ENCODE measurements around the gene ACSL1. TPM values are rescaled to one million over a fixed set of nuclear protein-coding genes. Genes with fewer than 3 reads are reported as not detected.

ACSL1 gene
- total and polyA plus RNA-seq, 9 donors: 32.8 to 51.9 (median 40.7) TPM

GRCh38 chr4:184763150-184763780, 62.5 kb downstream of the ACSL1 start:
- peak overlapping the region; percentile 32 for H3K27ac ChIP-seq (ENCODE audit: low read length)
- no peaks in the 10 kb centered on the region for H3K9me3 ChIP-seq (replicated peaks; ENCODE audit: control insufficient read depth, low read depth, low read length)
- peaks cover 48% of the 10 kb centered on the region for H3K36me3 ChIP-seq (ENCODE audit: control insufficient read depth, insufficient read depth, low read length)
- H3K4me1 ChIP-seq (ENCODE audit: control insufficient read depth, insufficient read depth, low read length): peaks cover 8% of the 10 kb centered on the region
- no peak overlapping the region for H3K4me3 ChIP-seq (ENCODE audit: low read length)
- peak; percentile 97 for DNase-seq
- H3K27me3 ChIP-seq (ENCODE audit: control insufficient read depth, insufficient read depth, low read length): no peaks in the 10 kb centered on the region
- WGBS (ENCODE audit: insufficient coverage): 22% methylated on average over 3 of the region's 14 CpGs

- DNase-seq: peak; percentile 39
These were observed 63.7 kb downstream of the ACSL1 start for GRCh38 chr4:184762100-184762499.

GRCh38 chr4:184760681-184761080, 65.1 kb downstream of the ACSL1 start:
- DNase-seq: peak; percentile 67
- no peaks in the 10 kb centered on the region for H3K27me3 ChIP-seq (ENCODE audit: control insufficient read depth, insufficient read depth, low read length)
- no peak overlapping the region for H3K27ac ChIP-seq (ENCODE audit: low read length)
- peaks cover 35% of the 10 kb centered on the region for H3K36me3 ChIP-seq (ENCODE audit: control insufficient read depth, insufficient read depth, low read length)
- no peaks in the 10 kb centered on the region for H3K9me3 ChIP-seq (replicated peaks; ENCODE audit: control insufficient read depth, low read depth, low read length)
- WGBS (ENCODE audit: insufficient coverage): 88% methylated on average over 3 of the region's 5 CpGs
- peaks cover 17% of the 10 kb centered on the region for H3K4me1 ChIP-seq (ENCODE audit: control insufficient read depth, insufficient read depth, low read length)
- no peak overlapping the region for H3K4me3 ChIP-seq (ENCODE audit: low read length)

More at GRCh38 chr4:184762100-184762499, 63.7 kb downstream of the ACSL1 start:
- no peak overlapping the region for H3K4me3 ChIP-seq (ENCODE audit: low read length)
- WGBS (ENCODE audit: insufficient coverage): no CpG with 5 or more reads among the region's 5 CpGs
- no peaks in the 10 kb centered on the region for H3K9me3 ChIP-seq (replicated peaks; ENCODE audit: control insufficient read depth, low read depth, low read length)
- H3K4me1 ChIP-seq (ENCODE audit: control insufficient read depth, insufficient read depth, low read length): peaks cover 9% of the 10 kb centered on the region
- peak overlapping the region; percentile 35 for H3K27ac ChIP-seq (ENCODE audit: low read length)
- peaks cover 46% of the 10 kb centered on the region for H3K36me3 ChIP-seq (ENCODE audit: control insufficient read depth, insufficient read depth, low read length)
- no peaks in the 10 kb centered on the region for H3K27me3 ChIP-seq (ENCODE audit: control insufficient read depth, insufficient read depth, low read length)

GRCh38 chr4:184757810-184758209, 68.0 kb downstream of the ACSL1 start:
- Histone ChIP-seq H3K27me3 (ENCODE audit: control insufficient read depth, insufficient read depth, low read length) (no peaks in the 10 kb centered on the region), H3K4me1 (ENCODE audit: control insufficient read depth, insufficient read depth, low read length) (peaks cover 22% of the 10 kb centered on the region), H3K9me3 (replicated peaks; ENCODE audit: control insufficient read depth, low read depth, low read length) (no peaks in the 10 kb centered on the region), H3K4me3 (ENCODE audit: low read length) (no peak overlapping the region), H3K27ac (ENCODE audit: low read length) (no peak overlapping the region), H3K36me3 (ENCODE audit: control insufficient read depth, insufficient read depth, low read length) (peaks cover 20% of the 10 kb centered on the region)
- no CpG with 5 or more reads among the region's 2 CpGs for WGBS (ENCODE audit: insufficient coverage)
- DNase-seq: peak; percentile 68

- WGBS (ENCODE audit: insufficient coverage): no CpG with 5 or more reads among the region's 6 CpGs
- H3K4me3 ChIP-seq (ENCODE audit: low read length): no peak overlapping the region
- peak; percentile 80 for DNase-seq
- H3K4me1 ChIP-seq (ENCODE audit: control insufficient read depth, insufficient read depth, low read length): peaks cover 23% of the 10 kb centered on the region
- H3K36me3 ChIP-seq (ENCODE audit: control insufficient read depth, insufficient read depth, low read length): peaks cover 11% of the 10 kb centered on the region
- no peaks in the 10 kb centered on the region for H3K27me3 ChIP-seq (ENCODE audit: control insufficient read depth, insufficient read depth, low read length)
- no peaks in the 10 kb centered on the region for H3K9me3 ChIP-seq (replicated peaks; ENCODE audit: control insufficient read depth, low read depth, low read length)
- H3K27ac ChIP-seq (ENCODE audit: low read length): peak overlapping the region; percentile 8
These were observed 69.4 kb downstream of the ACSL1 start for GRCh38 chr4:184756399-184756798.

GRCh38 chr4:184755278-184755677, 70.5 kb downstream of the ACSL1 start:
- WGBS (ENCODE audit: insufficient coverage): 20% methylated on average over 1 of the region's 6 CpGs
- no peak overlapping the region for H3K4me3 ChIP-seq (ENCODE audit: low read length)
- H3K4me1 ChIP-seq (ENCODE audit: control insufficient read depth, insufficient read depth, low read length): peaks cover 33% of the 10 kb centered on the region
- H3K36me3 ChIP-seq (ENCODE audit: control insufficient read depth, insufficient read depth, low read length): peaks cover 5% of the 10 kb centered on the region
- H3K27me3 ChIP-seq (ENCODE audit: control insufficient read depth, insufficient read depth, low read length): no peaks in the 10 kb centered on the region
- no peaks in the 10 kb centered on the region for H3K9me3 ChIP-seq (replicated peaks; ENCODE audit: control insufficient read depth, low read depth, low read length)
- H3K27ac ChIP-seq (ENCODE audit: low read length): peak overlapping the region; percentile 9
- peak; percentile 48 for DNase-seq

GRCh38 chr4:184752496-184753275, 73.1 kb downstream of the ACSL1 start:
- H3K9me3 ChIP-seq (replicated peaks; ENCODE audit: control insufficient read depth, low read depth, low read length): no peaks in the 10 kb centered on the region
- H3K27ac ChIP-seq (ENCODE audit: low read length): peak overlapping the region; percentile 79
- H3K4me3 ChIP-seq (ENCODE audit: low read length): no peak overlapping the region
- H3K36me3 ChIP-seq (ENCODE audit: control insufficient read depth, insufficient read depth, low read length): peaks cover 2% of the 10 kb centered on the region
- DNase-seq: peak; percentile 34
- no peaks in the 10 kb centered on the region for H3K27me3 ChIP-seq (ENCODE audit: control insufficient read depth, insufficient read depth, low read length)
- peaks cover 55% of the 10 kb centered on the region for H3K4me1 ChIP-seq (ENCODE audit: control insufficient read depth, insufficient read depth, low read length)
- 67% methylated on average over 3 of the region's 9 CpGs for WGBS (ENCODE audit: insufficient coverage)

GRCh38 chr4:184751585-184751956, 74.2 kb downstream of the ACSL1 start:
- no peak overlapping the region for H3K4me3 ChIP-seq (ENCODE audit: low read length)
- no peaks in the 10 kb centered on the region for H3K27me3 ChIP-seq (ENCODE audit: control insufficient read depth, insufficient read depth, low read length)
- no peaks in the 10 kb centered on the region for H3K9me3 ChIP-seq (replicated peaks; ENCODE audit: control insufficient read depth, low read depth, low read length)
- peaks cover 60% of the 10 kb centered on the region for H3K4me1 ChIP-seq (ENCODE audit: control insufficient read depth, insufficient read depth, low read length)
- 64% methylated on average over 5 of the region's 6 CpGs for WGBS (ENCODE audit: insufficient coverage)
- H3K27ac ChIP-seq (ENCODE audit: low read length): peak overlapping the region; percentile 1
- H3K36me3 ChIP-seq (ENCODE audit: control insufficient read depth, insufficient read depth, low read length): no peaks in the 10 kb centered on the region
- no peak for DNase-seq

- Histone ChIP-seq H3K4me3 (ENCODE audit: low read length) (peak overlapping the region; percentile 8), H3K4me1 (ENCODE audit: control insufficient read depth, insufficient read depth, low read length) (peaks cover 61% of the 10 kb centered on the region), H3K9me3 (replicated peaks; ENCODE audit: control insufficient read depth, low read depth, low read length) (no peaks in the 10 kb centered on the region), H3K27me3 (ENCODE audit: control insufficient read depth, insufficient read depth, low read length) (no peaks in the 10 kb centered on the region), H3K27ac (ENCODE audit: low read length) (peak overlapping the region; percentile 63), H3K36me3 (ENCODE audit: control insufficient read depth, insufficient read depth, low read length) (no peaks in the 10 kb centered on the region)
- WGBS (ENCODE audit: insufficient coverage): 67% methylated on average over 7 of the region's 8 CpGs
- DNase-seq: peak; percentile 40
These were observed 74.7 kb downstream of the ACSL1 start for GRCh38 chr4:184750926-184751584.

GRCh38 chr4:184748251-184748652, 77.5 kb downstream of the ACSL1 start:
- H3K27me3 ChIP-seq (ENCODE audit: control insufficient read depth, insufficient read depth, low read length): no peaks in the 10 kb centered on the region
- no peaks in the 10 kb centered on the region for H3K36me3 ChIP-seq (ENCODE audit: control insufficient read depth, insufficient read depth, low read length)
- H3K4me1 ChIP-seq (ENCODE audit: control insufficient read depth, insufficient read depth, low read length): peaks cover 57% of the 10 kb centered on the region
- no peaks in the 10 kb centered on the region for H3K9me3 ChIP-seq (replicated peaks; ENCODE audit: control insufficient read depth, low read depth, low read length)
- peak; percentile 79 for DNase-seq
- H3K4me3 ChIP-seq (ENCODE audit: low read length): no peak overlapping the region
- H3K27ac ChIP-seq (ENCODE audit: low read length): peak overlapping the region; percentile 50
- WGBS (ENCODE audit: insufficient coverage): 56% methylated on average over 8 of the region's 8 CpGs

All from muscle of leg (tissue), 11 donors.